Psoas muscle (tissue), 8 donors: Measurements from ENCODE around the gene CD74. TPM values are rescaled to one million over a fixed set of nuclear protein-coding genes. Genes with fewer than 3 reads are reported as not detected.

Source experiments
- ATAC-seq, 4 donors: fragments of 200-7000 bp; cut with Tn5 transposase; one replicate each; pipeline ENCODE4 v1.9.1; 2020; ENCODE audit warnings: moderate library complexity in 3 of 4, mild to moderate bottlenecking in 2 of 4
- DNase-seq, 2 donors: peaks; one replicate each; pipeline ENCODE4 v3.0.0-alpha.2; 2020
- H3K27ac ChIP-seq: fragments of 200-600 bp; one replicate; pipeline ENCODE4 v1.8.0; 2022
- H3K27me3 ChIP-seq, 3 donors: fragments of 200-600 bp in 1 of 3; one replicate each; pipeline versions ENCODE4 v1.6.1 to v1.8.0; 2013 to 2022; ENCODE audit warnings: low read length in 2 of 3, mild to moderate bottlenecking in 2 of 3, moderate library complexity in 1 of 3; ENCODE audit not compliant: insufficient read depth in 3 of 3
- H3K36me3 ChIP-seq, 2 donors: fragments of 200-600 bp in 1 of 2; one replicate each; pipeline versions ENCODE4 v1.6.1 to v1.8.0; 2013 to 2022; ENCODE audit warnings: low read depth in 1 of 2, mild to moderate bottlenecking in 1 of 2, moderate library complexity in 1 of 2; ENCODE audit not compliant: insufficient read depth in 1 of 2
- H3K4me1 ChIP-seq: fragments of 200-600 bp; one replicate; pipeline ENCODE4 v1.8.0; 2022
- H3K4me3 ChIP-seq: fragments of 200-600 bp; one replicate; pipeline ENCODE4 v1.8.0; 2022; ENCODE audit warnings: mild to moderate bottlenecking
- H3K9me3 ChIP-seq: fragments of 200-600 bp; one replicate; pipeline ENCODE4 v1.8.0; 2022
- WGBS, 3 donors: extraction: QIAGEN DNeasy Blood & Tissue Kit; methylation state at CpG; one replicate each; pipeline versions ENCODE4 v1.1.6 to v1.1.7; 2013; 5-methylcytosine and 5-hydroxymethylcytosine counted together
- intact Hi-C, 2 donors: fragments of 100-400 bp; cut with DNase I; formaldehyde crosslinking; loops; one replicate each; pipeline versions ENCODE4 v1.11.0 to v1.14.2; 2022
- polyA plus RNA-seq, 3 donors: library from polyadenylated mRNA; stranded (reverse); fragments of 200-250 nt; gene quantifications; one replicate each; pipeline ENCODE4 v1.2.3, GENCODE V29; 2013
- total RNA-seq, 4 donors: library from RNA; stranded (reverse); fragmentation: NEBNext Ultra II Directional in 2 of 4; extraction: Animal tissue kit (Norgen Biotek cat#: 25700) in 2 of 4; gene quantifications; one replicate each; pipeline versions ENCODE4 v1.2.1 to v1.2.4, GENCODE V29; 2021 to 2023
- TF ChIP-seq, protein P1 (sequence below): fragments of 200-600 bp; IDR thresholded peaks from one replicate; pipeline ENCODE4 v1.8.0; 2022; ENCODE audit warnings: antibody characterized with exemption
- donor health status: healthy with polysubstance abuse.
- donor health status: DM: no; HTN: no; CAD: no; lungs with moderate emphysema.
- donor health status: Bipolar disorder and iron deficiency.
- donor health status: healthy.
- donor health status: DM: yes; HTN: yes; CAD: no.
- donor health status: DM: no; HTN: no; CAD: no.
- donor health status: DM: no; HTN: no; CAD: no.
- donor health status: DM: yes; HTN: yes; CAD: no.

The CD74 gene
- total and polyA plus RNA-seq, 7 donors, result 66.5 to 299 (median 92.0) TPM

DNA sequence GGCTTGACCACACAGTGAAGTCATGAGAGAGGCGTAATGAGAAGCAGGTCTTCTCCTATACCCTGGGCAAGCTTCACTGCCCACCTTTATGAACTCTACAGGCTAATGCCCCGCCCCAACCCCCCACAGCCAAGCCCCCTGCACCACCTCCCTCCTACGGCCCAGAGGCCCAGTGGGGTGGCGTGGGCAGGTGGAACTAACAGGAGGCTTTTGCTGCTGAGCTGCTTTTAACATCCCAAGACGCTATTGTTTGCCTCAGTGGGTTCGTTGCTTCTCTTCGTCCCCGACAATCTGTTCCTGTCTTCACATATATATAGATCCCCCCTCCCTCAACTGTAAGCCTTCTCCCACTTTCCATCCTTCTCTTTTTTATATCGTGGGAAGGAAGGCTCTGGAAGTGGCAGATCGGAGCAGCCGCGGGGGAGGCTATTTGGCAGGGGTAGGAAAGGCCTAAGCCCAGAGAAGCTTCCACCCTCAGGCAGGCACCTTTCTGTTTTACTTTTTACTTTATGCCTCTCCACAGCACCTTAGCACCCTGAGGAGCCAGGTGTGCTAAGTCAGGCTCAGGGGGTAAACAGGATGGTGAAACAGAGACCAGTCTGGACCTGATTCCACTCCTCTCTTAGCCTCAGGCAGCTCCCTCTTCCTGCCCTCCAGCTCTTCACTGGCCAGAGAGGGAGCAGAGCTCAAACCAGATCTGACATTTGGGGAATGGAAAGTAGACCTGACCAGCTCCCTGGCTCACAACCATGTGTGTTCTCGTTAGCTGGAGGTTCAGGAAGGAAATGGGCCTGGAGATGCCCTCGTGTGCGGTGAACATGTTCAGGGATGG lies 26.5 kb downstream of the CD74 start:
- DNase-seq (no peak), ATAC-seq (no peak)
- Histone ChIP-seq H3K27me3 (no peaks in the 10 kb centered on the region), H3K4me3 (no peak overlapping the region), H3K36me3 (peaks cover 11 to 100% of the 10 kb centered on the region in 2 donors), H3K9me3 (no peaks in the 10 kb centered on the region), H3K4me1 (no peaks in the 10 kb centered on the region), H3K27ac (no peak overlapping the region)
- 83 to 87% (median 86%) methylated on average over 15 of the region's 15 CpGs for WGBS, 3 donors
- intact Hi-C loops, result no loop called here
- TF ChIP-seq, protein P1, sequence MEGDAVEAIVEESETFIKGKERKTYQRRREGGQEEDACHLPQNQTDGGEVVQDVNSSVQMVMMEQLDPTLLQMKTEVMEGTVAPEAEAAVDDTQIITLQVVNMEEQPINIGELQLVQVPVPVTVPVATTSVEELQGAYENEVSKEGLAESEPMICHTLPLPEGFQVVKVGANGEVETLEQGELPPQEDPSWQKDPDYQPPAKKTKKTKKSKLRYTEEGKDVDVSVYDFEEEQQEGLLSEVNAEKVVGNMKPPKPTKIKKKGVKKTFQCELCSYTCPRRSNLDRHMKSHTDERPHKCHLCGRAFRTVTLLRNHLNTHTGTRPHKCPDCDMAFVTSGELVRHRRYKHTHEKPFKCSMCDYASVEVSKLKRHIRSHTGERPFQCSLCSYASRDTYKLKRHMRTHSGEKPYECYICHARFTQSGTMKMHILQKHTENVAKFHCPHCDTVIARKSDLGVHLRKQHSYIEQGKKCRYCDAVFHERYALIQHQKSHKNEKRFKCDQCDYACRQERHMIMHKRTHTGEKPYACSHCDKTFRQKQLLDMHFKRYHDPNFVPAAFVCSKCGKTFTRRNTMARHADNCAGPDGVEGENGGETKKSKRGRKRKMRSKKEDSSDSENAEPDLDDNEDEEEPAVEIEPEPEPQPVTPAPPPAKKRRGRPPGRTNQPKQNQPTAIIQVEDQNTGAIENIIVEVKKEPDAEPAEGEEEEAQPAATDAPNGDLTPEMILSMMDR, result no peak

DNA sequence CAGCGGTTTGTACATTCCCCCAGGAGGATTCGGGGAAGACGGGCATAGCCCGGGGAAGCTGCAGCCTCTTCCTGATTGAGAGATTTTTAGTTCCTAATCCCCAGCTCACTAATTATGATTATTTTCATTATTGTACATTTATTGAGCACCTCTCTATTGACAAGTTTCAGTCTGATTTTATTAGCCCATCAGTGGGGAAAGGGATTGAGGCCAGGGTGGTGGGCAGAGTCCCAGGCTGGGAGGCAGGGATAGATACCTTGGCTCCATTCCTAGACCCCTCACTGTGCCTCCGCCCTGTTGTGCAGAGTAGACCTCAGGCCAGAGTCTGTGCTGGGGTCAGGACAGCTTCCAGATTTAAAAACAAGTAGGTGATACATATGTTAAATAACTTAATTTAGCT lies 28.0 kb downstream of the CD74 start:
- Histone ChIP-seq H3K36me3 (peaks cover 14 to 100% of the 10 kb centered on the region in 2 donors), H3K9me3 (no peaks in the 10 kb centered on the region), H3K4me3 (no peak overlapping the region), H3K27ac (no peak overlapping the region), H3K4me1 (no peaks in the 10 kb centered on the region), H3K27me3 (no peaks in the 10 kb centered on the region)
- no peak for DNase-seq
- WGBS, 3 donors, result 88 to 93% (median 88%) methylated on average over 5 of the region's 5 CpGs
- TF ChIP-seq, protein P1, result no peak
- ATAC-seq, result no peak
- intact Hi-C loops, result no loop called here

DNA sequence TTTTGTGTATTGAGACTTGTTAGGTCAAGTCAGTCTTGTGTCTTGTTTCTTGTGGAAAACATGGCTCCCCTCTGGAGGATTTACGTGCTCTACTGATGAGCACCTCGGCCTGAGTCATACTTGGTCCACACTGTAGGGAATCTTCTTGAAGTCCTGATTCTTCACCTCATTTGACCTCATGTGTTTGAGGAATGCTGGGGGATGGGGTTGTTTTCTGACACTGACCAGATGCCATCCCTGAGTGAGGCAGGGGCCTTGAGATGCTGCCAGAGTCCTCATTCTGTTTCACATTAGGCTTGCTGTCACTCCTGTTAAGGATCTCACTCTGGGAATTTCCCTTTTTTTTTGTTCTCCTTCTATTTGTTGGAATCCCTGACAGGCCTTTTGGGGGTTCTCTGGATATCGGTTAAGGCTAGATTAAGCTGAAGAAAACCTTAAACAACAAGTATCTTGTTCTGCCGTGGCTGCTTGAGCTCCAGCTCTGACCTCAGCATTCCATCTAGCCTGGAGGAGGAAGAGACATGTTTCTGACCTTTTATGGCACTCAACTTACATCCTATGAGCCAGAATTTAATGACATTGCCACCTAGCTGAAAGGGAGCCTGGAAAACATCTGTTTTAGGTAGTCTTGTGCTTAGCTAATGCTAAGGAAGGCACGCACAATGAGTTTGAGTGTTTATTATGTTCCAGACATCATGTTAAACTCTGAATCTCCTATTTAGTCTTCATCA lies 34.6 kb downstream of the CD74 start:
- no peak for DNase-seq
- Histone ChIP-seq H3K4me3 (no peak overlapping the region), H3K4me1 (no peaks in the 10 kb centered on the region), H3K9me3 (no peaks in the 10 kb centered on the region), H3K27ac (no peak overlapping the region), H3K36me3 (peaks cover 21 to 100% of the 10 kb centered on the region in 2 donors), H3K27me3 (no peaks in the 10 kb centered on the region)
- no peak for ATAC-seq
- 78 to 80% (median 79%) methylated on average over 5 of the region's 5 CpGs for WGBS, 3 donors
- intact Hi-C loops, result loop anchor here in 1 of 2 donors (10.0 kb wide), 1 partner anchor 607 kb away; no protein-coding TSS in a partner anchor
- TF ChIP-seq, protein P1, result no peak

DNA sequence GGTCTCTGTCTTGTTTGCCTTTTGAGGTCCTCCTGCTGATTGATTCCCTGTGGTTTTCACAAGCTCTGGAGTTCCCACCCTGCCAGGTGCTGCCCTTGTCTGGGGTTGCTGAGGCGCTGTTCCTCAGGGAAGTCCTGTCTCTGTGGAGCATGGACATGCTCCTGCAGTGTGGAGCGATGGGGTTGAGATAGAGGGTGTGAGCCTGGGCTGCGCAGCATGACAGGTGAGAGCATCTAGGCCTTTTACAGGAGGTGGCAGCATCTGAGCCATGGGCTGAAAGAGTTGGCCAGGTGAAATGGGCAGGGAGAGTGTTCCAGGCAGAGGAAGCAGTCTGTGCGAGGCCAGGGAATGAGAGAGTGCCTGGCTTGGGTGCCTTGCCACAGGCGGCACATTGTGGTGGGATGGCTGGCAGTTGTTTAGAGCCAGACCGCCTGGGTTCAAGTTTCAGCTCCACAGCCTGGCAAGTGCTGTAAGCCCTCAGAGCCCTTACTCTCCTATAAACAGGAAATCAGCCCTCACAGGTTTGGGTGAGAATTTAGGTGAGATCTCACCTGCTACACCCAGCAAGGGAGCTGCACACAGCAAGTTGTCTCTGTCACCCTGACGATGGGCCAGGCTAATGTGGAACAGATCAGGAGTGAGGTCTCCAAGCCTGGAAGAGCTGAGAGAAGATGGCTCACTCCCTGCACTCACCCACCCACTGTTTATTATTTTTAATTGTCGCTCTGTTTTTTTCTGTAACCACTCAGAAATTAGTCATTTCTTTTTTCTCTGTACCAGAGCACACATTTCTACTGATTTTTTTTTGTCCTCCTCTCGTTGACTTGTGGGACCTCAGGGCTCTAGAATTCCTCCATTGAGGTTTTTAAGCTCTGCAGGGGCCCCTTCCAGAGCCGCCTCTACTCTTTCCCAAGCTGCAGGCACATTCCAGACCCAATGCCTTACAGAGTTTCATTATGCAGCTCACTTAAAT lies 35.6 kb downstream of the CD74 start:
- Histone ChIP-seq H3K4me3 (no peak overlapping the region), H3K9me3 (no peaks in the 10 kb centered on the region), H3K27ac (no peak overlapping the region), H3K4me1 (no peaks in the 10 kb centered on the region), H3K27me3 (no peaks in the 10 kb centered on the region), H3K36me3 (peaks cover 22 to 100% of the 10 kb centered on the region in 2 donors)
- no peak for ATAC-seq
- intact Hi-C loops, result loop anchor here in 1 of 2 donors (10.0 kb wide), 1 partner anchor 608 kb away; no protein-coding TSS in a partner anchor
- 76 to 84% (median 83%) methylated on average over 10 of the region's 10 CpGs for WGBS, 3 donors
- no peak for DNase-seq
- TF ChIP-seq, protein P1, result no peak
